ENCODE results near the gene OXCT1.

GRCh38 chr5:41763574-41763973, 106.7 kb downstream of the OXCT1 start:
- TF ChIP-seq GABPA (IDR thresholded peaks at IDR 0.05; ENCODE audit: borderline replicate concordance, insufficient read depth, low read length) (no peak), CTCF (IDR thresholded peaks at IDR 0.05; ENCODE audit: control extremely low read depth in 1 of 3, insufficient read depth in 1 of 3, low read depth in 1 of 3, low read length in 3 of 3) (no peak), BACH1 (IDR thresholded peaks at IDR 0.05; ENCODE audit: low read length) (no peak), PHF8 (conservative IDR thresholded peaks at IDR 0.05; ENCODE audit: low read depth, low read length) (no peak), JUND (IDR thresholded peaks at IDR 0.05; ENCODE audit: low read length) (no peak), EZH2 (IDR thresholded peaks at IDR 0.05; ENCODE audit: low read depth, low read length, severe bottlenecking) (no peak), ATF3 (IDR thresholded peaks at IDR 0.05; ENCODE audit: insufficient read depth, low read depth, low read length) (no peak), TAF1 (IDR thresholded peaks at IDR 0.05; ENCODE audit: low read depth, low read length) (no peak), POLR2AphosphoS5 (IDR thresholded peaks at IDR 0.05; ENCODE audit: low read depth, low read length) (no peak)

All from H1 (cell line).